B cell (primary cell): ENCODE data around the gene ADAP1.

Experiments
- CTCF ChIP-seq: fragments of 200-600 bp; IDR thresholded peaks from one replicate; pipeline ENCODE4 v1.8.0; 2022; ENCODE audit warnings: antibody characterized with exemption, mild to moderate bottlenecking
- EZH2 ChIP-seq: IDR thresholded peaks from 2 replicates; pipeline ENCODE4 v1.6.1; 2012; ENCODE audit warnings: borderline replicate concordance, low read depth, mild to moderate bottlenecking, moderate library complexity, low read length; ENCODE audit not compliant: insufficient read depth, poor library complexity, severe bottlenecking

- no peak for TF ChIP-seq CTCF
- no peak for TF ChIP-seq EZH2
These were observed 16.3 kb upstream of the ADAP1 start for GRCh38 chr7:970744-971143.
